Kidney (tissue), 14 donors: ENCODE measurements around the gene FRMD4A. TPM values are rescaled to one million over a fixed set of nuclear protein-coding genes. Genes with fewer than 3 reads are reported as not detected.

ENCODE experiments used
- DNase-seq, 5 donors: peaks; one replicate each; pipeline ENCODE4 v3.0.0-alpha.2; 2013 to 2020
- FAIRE-seq: peaks from 2 replicates; lab custom pipeline; 2012; peaks lifted over from hg19 to GRCh38; lab: Jason Lieb, UNC
- H3K27ac ChIP-seq, 2 donors: one replicate each; pipeline ENCODE4 v1.7.0; 2013; ENCODE audit warnings: low read depth in 2 of 2, low read length in 2 of 2, inconsistent platforms in 1 of 2
- H3K27me3 ChIP-seq: one replicate; pipeline ENCODE4 v1.7.1; 2013; ENCODE audit warnings: low read length, inconsistent platforms; ENCODE audit not compliant: control insufficient read depth, insufficient read depth
- H3K36me3 ChIP-seq, 3 donors: one replicate each; pipeline versions ENCODE4 v1.7.0 to v1.7.1; 2013; ENCODE audit warnings: low read length in 3 of 3, control low read depth in 1 of 3, inconsistent platforms in 1 of 3; ENCODE audit not compliant: insufficient read depth in 3 of 3, control insufficient read depth in 2 of 3
- H3K4me1 ChIP-seq, 3 donors: one replicate each; pipeline versions ENCODE4 v1.7.0 to v1.7.1; 2013; ENCODE audit warnings: low read length in 3 of 3, inconsistent platforms in 1 of 3, low read depth in 1 of 3; ENCODE audit not compliant: control insufficient read depth in 2 of 3, insufficient read depth in 2 of 3
- H3K4me3 ChIP-seq, 3 donors: one replicate each; pipeline versions ENCODE4 v1.7.0 to v1.8.1; 2013; ENCODE audit warnings: low read length in 3 of 3, control low read depth in 1 of 3, inconsistent platforms in 1 of 3
- H3K9ac ChIP-seq, 3 donors: one replicate each; pipeline versions ENCODE4 v1.7.0 to v1.7.1; 2013; ENCODE audit warnings: low read length in 3 of 3, control low read depth in 1 of 3, inconsistent platforms in 1 of 3
- H3K9me3 ChIP-seq, 3 donors: one replicate each; pipeline versions ENCODE4 v1.7.0 to v1.7.1; 2013; ENCODE audit warnings: low read length in 3 of 3, control low read depth in 1 of 3, inconsistent platforms in 1 of 3; ENCODE audit not compliant: control insufficient read depth in 2 of 3, insufficient read depth in 1 of 3
- CTCF ChIP-seq: IDR thresholded peaks from 3 replicates; pipeline ENCODE4 v1.5.1; 2012; ENCODE audit warnings: mild to moderate bottlenecking, moderate library complexity, borderline replicate concordance; ENCODE audit not compliant: insufficient read depth; ENCODE audit errors: extremely low read depth
- intact Hi-C: fragments of 100-400 bp; cut with DNase I; formaldehyde crosslinking; loops from one replicate; pipeline ENCODE4 v1.11.1; 2022
- polyA plus RNA-seq: library from polyadenylated mRNA; stranded (reverse); fragments of 350-450 nt; fragmentation: Illumina TruSeq; extraction: RNeasy Lipid Tissue Mini Kit (QIAGEN cat#74804); gene quantifications from one replicate; pipeline ENCODE4 v1.2.3, GENCODE V29; 2014; ENCODE audit warnings: low read depth, low replicate concordance; ENCODE audit not compliant: insufficient read depth
- total RNA-seq: library from RNA; stranded (reverse); fragmentation: NEBNext Ultra II Directional; extraction: Animal tissue kit (Norgen Biotek cat#: 25700); gene quantifications from one replicate; pipeline ENCODE4 v1.2.1, GENCODE V29; 2021
- donor health status: control.
- donor health status: control.
- donor health status: control.
- donor health status: control.
- donor health status: control.
- donor health status: DM: yes; HTN: yes; CAD: no.
- donor health status: Normal renal cell carcinoma (clear cell type).

Gene FRMD4A
- total and polyA plus RNA-seq, 2 donors from 2014 or later, result 16.0 to 68.2 TPM

- DNase-seq (peak in 3 of 5 donors; percentile 48 to 73 (median 51)), FAIRE-seq (no peak)
- no peak for TF ChIP-seq CTCF
- Histone ChIP-seq H3K27ac (no peak overlapping the region), H3K27me3 (no peaks in the 10 kb centered on the region), H3K36me3 (peaks cover 0 to 6% (median 2%) of the 10 kb centered on the region in 3 donors), H3K9me3 (no peaks in the 10 kb centered on the region), H3K4me3 (no peak overlapping the region), H3K9ac (no peak overlapping the region), H3K4me1 (peaks cover 0 to 4% (median 0%) of the 10 kb centered on the region in 3 donors)
- intact Hi-C loops, result no loop called here
Observed at GRCh38 chr10:13633689-13634088, 697.0 kb downstream of the FRMD4A start.

GRCh38 chr10:13632884-13633440 lies 697.8 kb downstream of the FRMD4A start:
- TF ChIP-seq CTCF, result no peak

GRCh38 chr10:13632440-13632839 lies 698.3 kb downstream of the FRMD4A start:
- H3K27ac ChIP-seq, result no peak overlapping the region
- intact Hi-C loops, result no loop called here

More at GRCh38 chr10:13632884-13633440, 697.8 kb downstream of the FRMD4A start:
- DNase-seq, result no peak
- H3K27ac ChIP-seq, result peak overlapping the region in 1 of 2 donors; percentile 44
- H3K9me3 ChIP-seq, result no peaks in the 10 kb centered on the region
- H3K4me3 ChIP-seq, result no peak overlapping the region
- no peak overlapping the region for H3K9ac ChIP-seq
- no peak for FAIRE-seq
- H3K27me3 ChIP-seq, result no peaks in the 10 kb centered on the region
- H3K36me3 ChIP-seq, result peaks cover 0 to 6% (median 2%) of the 10 kb centered on the region in 3 donors
- peaks cover 0 to 4% (median 0%) of the 10 kb centered on the region in 3 donors for H3K4me1 ChIP-seq
- intact Hi-C loops, result no loop called here

More at GRCh38 chr10:13632440-13632839, 698.3 kb downstream of the FRMD4A start:
- H3K4me3 ChIP-seq, result no peak overlapping the region
- peaks cover 0 to 4% (median 0%) of the 10 kb centered on the region in 3 donors for H3K4me1 ChIP-seq
- peak in 2 of 5 donors; percentile 49 to 61 for DNase-seq
- no peak for TF ChIP-seq CTCF
- peaks cover 0 to 6% (median 2%) of the 10 kb centered on the region in 3 donors for H3K36me3 ChIP-seq
- FAIRE-seq, result no peak
- no peaks in the 10 kb centered on the region for H3K27me3 ChIP-seq
- no peaks in the 10 kb centered on the region for H3K9me3 ChIP-seq
- H3K9ac ChIP-seq, result no peak overlapping the region
